Testis (tissue), 2 donors: ENCODE measurements around the gene KCNIP1.

Source experiments
- POLR2A ChIP-seq: fragments of 450-650 bp; IDR thresholded peaks from one replicate; pipeline ENCODE4 v1.6.1; 2017; ENCODE audit warnings: antibody characterized with exemption, mild to moderate bottlenecking, moderate library complexity
- TF ChIP-seq, protein P1 (sequence below), 3 experiments: fragments of 450-650 bp in 2 of 3; fragments of 200-600 bp in 1 of 3; sonication (generic) in 1 of 3; IDR thresholded peaks; one replicate each; pipeline ENCODE4 v1.5.1; 2016 to 2019; ENCODE audit warnings: antibody characterized with exemption in 3 of 3, mild to moderate bottlenecking in 2 of 3, moderate library complexity in 1 of 3

DNA sequence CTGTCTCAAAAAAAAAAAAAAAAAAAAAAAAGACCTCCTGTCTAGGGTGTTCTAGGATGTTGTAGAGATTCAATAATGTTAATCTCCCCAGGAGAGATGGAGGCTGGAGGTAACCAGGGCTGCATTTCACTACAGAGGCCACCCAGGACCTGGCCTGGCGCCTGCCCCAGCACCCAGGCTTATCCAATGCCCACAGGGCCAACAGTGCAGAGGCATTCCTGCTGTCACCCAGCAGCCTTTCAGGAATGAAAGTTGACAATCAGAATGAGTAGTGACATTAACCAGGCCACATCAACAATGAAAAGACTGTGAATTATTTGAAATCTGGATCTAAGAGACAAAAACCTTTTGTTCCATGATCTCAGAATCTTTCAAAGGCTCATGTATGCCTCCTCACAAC lies 243.5 kb downstream of the KCNIP1 start:
- TF ChIP-seq, protein P1, sequence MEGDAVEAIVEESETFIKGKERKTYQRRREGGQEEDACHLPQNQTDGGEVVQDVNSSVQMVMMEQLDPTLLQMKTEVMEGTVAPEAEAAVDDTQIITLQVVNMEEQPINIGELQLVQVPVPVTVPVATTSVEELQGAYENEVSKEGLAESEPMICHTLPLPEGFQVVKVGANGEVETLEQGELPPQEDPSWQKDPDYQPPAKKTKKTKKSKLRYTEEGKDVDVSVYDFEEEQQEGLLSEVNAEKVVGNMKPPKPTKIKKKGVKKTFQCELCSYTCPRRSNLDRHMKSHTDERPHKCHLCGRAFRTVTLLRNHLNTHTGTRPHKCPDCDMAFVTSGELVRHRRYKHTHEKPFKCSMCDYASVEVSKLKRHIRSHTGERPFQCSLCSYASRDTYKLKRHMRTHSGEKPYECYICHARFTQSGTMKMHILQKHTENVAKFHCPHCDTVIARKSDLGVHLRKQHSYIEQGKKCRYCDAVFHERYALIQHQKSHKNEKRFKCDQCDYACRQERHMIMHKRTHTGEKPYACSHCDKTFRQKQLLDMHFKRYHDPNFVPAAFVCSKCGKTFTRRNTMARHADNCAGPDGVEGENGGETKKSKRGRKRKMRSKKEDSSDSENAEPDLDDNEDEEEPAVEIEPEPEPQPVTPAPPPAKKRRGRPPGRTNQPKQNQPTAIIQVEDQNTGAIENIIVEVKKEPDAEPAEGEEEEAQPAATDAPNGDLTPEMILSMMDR (IDR thresholded peaks at IDR 0.05): no peak
- TF ChIP-seq POLR2A: no peak
